ENCODE results near the gene RBM5. TPM values are rescaled to one million over a fixed set of nuclear protein-coding genes. Genes with fewer than 3 reads are reported as not detected.

Gene RBM5
- total RNA-seq, 1 donor from 2014 or later: 179 TPM

DNA sequence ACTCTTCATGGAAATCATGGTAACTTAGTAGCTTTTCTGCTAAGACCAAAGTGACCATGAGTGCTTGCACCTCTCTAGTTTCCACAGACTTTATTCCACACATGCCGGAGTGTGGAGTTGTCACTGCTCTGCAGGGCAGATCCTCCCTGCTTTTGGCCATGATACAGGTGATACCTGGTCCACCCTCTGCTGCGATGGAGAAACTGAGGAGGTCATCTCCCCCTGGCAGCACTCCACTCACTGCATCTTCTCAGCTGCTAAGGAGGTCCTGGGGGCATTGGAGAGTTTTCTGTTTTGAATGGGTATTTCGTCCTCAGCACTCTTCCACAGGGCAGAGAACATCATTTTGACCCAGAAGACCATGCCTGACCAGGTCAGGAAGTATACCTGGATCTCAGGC is 31.1 kb downstream of the RBM5 start:
- Histone ChIP-seq H3K9me3 (ENCODE audit: control insufficient read depth in 3 of 3, low read length in 3 of 3) (no peaks in the 10 kb centered on the region), H3K27ac (ENCODE audit: low read depth, low read length) (no peak overlapping the region), H3K36me3 (ENCODE audit: control insufficient read depth in 3 of 3, insufficient read depth in 3 of 3, low read length in 3 of 3) (peaks cover 53 to 64% (median 55%) of the 10 kb centered on the region in 3 donors), H3K4me1 (ENCODE audit: control insufficient read depth in 3 of 3, insufficient read depth in 3 of 3, low read length in 3 of 3) (peaks cover 6 to 25% (median 17%) of the 10 kb centered on the region in 3 donors), H3K4me3 (ENCODE audit: low read length in 3 of 3) (no peak overlapping the region), H3K9ac (ENCODE audit: low read depth in 1 of 3, low read length in 3 of 3) (no peak overlapping the region), H3K27me3 (ENCODE audit: control insufficient read depth in 3 of 3, insufficient read depth in 3 of 3, low read length in 3 of 3) (no peaks in the 10 kb centered on the region)

DNA sequence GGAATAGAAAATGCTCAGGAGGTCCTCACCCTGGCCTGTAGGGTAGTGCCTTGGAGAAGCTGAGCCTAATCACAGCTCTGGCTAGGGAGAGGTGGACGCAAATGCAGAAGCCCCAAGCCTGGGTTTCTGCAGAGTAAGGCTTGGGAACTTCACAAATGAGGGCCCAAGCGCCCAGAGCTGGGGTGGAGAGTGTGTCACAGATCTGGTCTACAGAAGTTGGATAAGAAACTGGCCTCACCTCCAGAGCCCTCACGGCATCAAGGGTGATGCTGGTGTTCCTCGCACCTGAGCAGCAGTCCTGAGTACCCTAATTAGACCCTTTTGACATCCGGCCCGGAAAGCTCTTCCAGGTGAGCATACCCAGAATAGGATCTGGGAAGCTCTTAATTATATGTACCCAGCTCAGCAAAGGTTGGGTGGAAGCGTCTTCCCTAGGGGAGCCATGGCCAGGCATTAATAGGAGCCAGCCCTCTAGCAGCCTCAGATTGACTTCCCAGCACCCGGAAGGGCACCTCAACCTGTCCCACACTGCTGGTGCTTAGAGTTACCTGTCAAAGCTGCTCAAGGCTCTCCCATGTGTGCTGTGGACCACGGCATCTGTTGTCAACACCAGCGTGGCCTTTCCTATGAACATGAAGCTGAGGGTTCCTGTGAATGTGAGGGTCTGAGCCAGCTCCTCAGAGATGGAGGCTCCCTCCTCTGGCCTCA is 31.8 kb downstream of the RBM5 start:
- Histone ChIP-seq H3K36me3 (ENCODE audit: control insufficient read depth in 3 of 3, insufficient read depth in 3 of 3, low read length in 3 of 3) (peaks cover 47 to 57% (median 47%) of the 10 kb centered on the region in 3 donors), H3K27ac (ENCODE audit: low read depth, low read length) (no peak overlapping the region), H3K4me3 (ENCODE audit: low read length in 3 of 3) (no peak overlapping the region), H3K4me1 (ENCODE audit: control insufficient read depth in 3 of 3, insufficient read depth in 3 of 3, low read length in 3 of 3) (peaks cover 6 to 28% (median 21%) of the 10 kb centered on the region in 3 donors), H3K9me3 (ENCODE audit: control insufficient read depth in 3 of 3, low read length in 3 of 3) (no peaks in the 10 kb centered on the region), H3K9ac (ENCODE audit: low read depth in 1 of 3, low read length in 3 of 3) (no peak overlapping the region), H3K27me3 (ENCODE audit: control insufficient read depth in 3 of 3, insufficient read depth in 3 of 3, low read length in 3 of 3) (no peaks in the 10 kb centered on the region)

DNA sequence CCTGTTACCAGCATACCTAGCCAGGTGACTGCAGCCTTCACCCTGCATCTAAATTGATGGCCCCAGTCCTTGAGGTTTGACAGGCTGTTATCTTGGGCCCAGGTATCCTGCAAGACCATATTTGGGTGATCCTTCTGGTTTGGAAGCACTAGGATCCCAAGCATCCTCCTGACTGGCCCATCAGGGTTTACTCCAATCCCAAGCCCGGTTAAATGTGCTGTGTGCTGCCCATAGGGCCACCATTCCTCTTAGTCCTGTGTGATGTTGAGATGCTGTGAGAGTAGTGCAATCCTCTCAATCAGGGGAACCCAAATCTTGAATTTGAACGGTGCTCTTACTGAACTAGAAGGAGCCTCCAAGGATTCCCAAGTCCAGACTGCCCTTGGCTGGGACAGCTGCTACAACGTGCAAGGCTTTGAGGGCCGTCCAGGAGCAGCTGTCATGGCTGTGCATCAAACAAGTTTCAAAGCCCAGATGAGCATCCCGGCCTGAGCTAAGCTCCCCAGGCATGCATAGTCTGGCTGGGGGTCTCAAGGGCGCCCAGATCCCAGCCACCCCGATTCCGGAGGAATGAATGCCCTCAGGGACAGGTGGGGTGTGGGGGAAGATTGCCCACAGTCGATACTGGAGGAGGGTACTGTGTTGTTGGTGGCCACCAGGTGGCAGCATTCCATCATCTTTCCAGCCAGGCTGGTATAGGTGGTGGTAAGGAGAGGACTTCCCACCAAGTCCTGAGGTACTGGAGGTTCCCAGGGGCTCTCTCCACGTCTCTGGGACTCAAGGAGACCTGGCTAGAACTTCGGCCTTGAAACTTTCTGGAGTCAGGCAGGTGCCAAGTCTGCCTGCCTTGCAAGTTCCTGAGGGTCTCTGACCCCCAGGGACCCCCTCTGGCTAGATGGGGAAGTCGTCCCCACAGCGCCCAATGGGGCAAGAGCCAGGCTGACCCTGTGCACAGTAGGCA is 32.6 kb downstream of the RBM5 start:
- Histone ChIP-seq H3K9me3 (ENCODE audit: control insufficient read depth in 3 of 3, low read length in 3 of 3) (no peaks in the 10 kb centered on the region), H3K27me3 (ENCODE audit: control insufficient read depth in 3 of 3, insufficient read depth in 3 of 3, low read length in 3 of 3) (no peaks in the 10 kb centered on the region), H3K4me3 (ENCODE audit: low read length in 3 of 3) (no peak overlapping the region), H3K4me1 (ENCODE audit: control insufficient read depth in 3 of 3, insufficient read depth in 3 of 3, low read length in 3 of 3) (peaks cover 6 to 36% (median 29%) of the 10 kb centered on the region in 3 donors), H3K27ac (ENCODE audit: low read depth, low read length) (no peak overlapping the region), H3K9ac (ENCODE audit: low read depth in 1 of 3, low read length in 3 of 3) (peak overlapping the region in 1 of 3 donors; percentile 40), H3K36me3 (ENCODE audit: control insufficient read depth in 3 of 3, insufficient read depth in 3 of 3, low read length in 3 of 3) (peaks cover 38 to 48% (median 39%) of the 10 kb centered on the region in 3 donors)

DNA sequence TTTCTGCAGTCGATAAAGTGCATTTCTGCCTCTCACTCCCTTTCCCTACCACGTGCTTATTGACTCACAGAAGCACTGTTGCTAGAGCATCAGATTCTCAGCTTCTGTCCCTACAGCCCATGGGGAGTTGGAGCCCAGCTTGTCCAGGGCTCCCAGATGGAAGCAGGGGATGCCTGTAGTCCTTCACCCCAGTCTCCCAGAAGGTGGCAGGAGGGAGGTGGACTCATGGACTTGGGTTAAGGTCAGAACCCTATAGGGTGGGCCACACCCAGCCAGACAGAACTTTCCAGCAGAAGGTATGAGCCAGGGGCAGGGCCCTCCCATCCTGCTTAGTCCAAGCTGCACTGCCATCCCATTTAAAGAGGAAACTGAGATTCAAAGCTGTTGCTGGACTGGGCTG is 33.4 kb downstream of the RBM5 start:
- Histone ChIP-seq H3K27me3 (ENCODE audit: control insufficient read depth in 3 of 3, insufficient read depth in 3 of 3, low read length in 3 of 3) (no peaks in the 10 kb centered on the region), H3K4me3 (ENCODE audit: low read length in 3 of 3) (no peak overlapping the region), H3K36me3 (ENCODE audit: control insufficient read depth in 3 of 3, insufficient read depth in 3 of 3, low read length in 3 of 3) (peaks cover 31 to 41% (median 34%) of the 10 kb centered on the region in 3 donors), H3K4me1 (ENCODE audit: control insufficient read depth in 3 of 3, insufficient read depth in 3 of 3, low read length in 3 of 3) (peaks cover 6 to 37% (median 29%) of the 10 kb centered on the region in 3 donors), H3K9me3 (ENCODE audit: control insufficient read depth in 3 of 3, low read length in 3 of 3) (no peaks in the 10 kb centered on the region), H3K9ac (ENCODE audit: low read depth in 1 of 3, low read length in 3 of 3) (peak overlapping the region in 1 of 3 donors; percentile 40), H3K27ac (ENCODE audit: low read depth, low read length) (no peak overlapping the region)

GRCh38 chr3:50122661-50123391 is 34.1 kb downstream of the RBM5 start:
- Histone ChIP-seq H3K27ac (ENCODE audit: low read depth, low read length) (no peak overlapping the region), H3K4me1 (ENCODE audit: control insufficient read depth in 3 of 3, insufficient read depth in 3 of 3, low read length in 3 of 3) (peaks cover 6 to 37% (median 29%) of the 10 kb centered on the region in 3 donors), H3K36me3 (ENCODE audit: control insufficient read depth in 3 of 3, insufficient read depth in 3 of 3, low read length in 3 of 3) (peaks cover 24 to 34% (median 26%) of the 10 kb centered on the region in 3 donors)

DNA sequence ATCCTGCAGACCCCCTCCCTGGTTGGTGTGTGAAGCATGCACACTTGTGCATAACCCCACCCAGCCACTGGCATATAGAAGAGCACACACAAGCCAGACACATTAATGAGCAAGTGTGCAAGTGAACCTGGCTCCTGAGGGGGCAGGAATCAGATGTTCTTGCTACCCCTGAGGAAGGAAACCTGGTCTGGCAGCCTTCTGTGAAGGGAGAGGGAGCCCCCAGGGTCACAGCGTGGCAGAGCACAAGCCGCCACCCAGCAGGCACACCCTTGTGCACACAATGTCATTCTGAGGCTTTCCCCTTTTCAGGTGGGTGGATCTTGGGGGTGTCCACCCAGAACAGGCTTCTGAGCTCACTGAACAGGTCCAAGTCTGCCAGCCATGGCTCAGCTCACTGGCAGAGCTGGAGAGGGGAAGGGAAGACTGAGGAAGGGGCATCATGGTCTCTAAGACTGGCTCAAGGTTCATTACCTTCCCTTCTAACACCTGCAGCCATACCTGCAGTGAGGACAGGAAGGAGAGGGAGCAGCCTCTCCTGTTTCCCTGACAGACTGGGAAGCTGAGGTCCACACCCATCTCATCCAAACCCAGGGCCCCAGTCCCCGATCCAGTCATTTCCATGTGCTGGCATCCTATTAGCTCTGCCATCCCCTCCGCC is 34.8 kb downstream of the RBM5 start:
- H3K9me3 ChIP-seq (ENCODE audit: control insufficient read depth in 3 of 3, low read length in 3 of 3): no peaks in the 10 kb centered on the region
- H3K36me3 ChIP-seq (ENCODE audit: control insufficient read depth in 3 of 3, insufficient read depth in 3 of 3, low read length in 3 of 3): peaks cover 17 to 27% (median 19%) of the 10 kb centered on the region in 3 donors
- no peak overlapping the region for H3K27ac ChIP-seq (ENCODE audit: low read depth, low read length)
- peaks cover 6 to 37% (median 29%) of the 10 kb centered on the region in 3 donors for H3K4me1 ChIP-seq (ENCODE audit: control insufficient read depth in 3 of 3, insufficient read depth in 3 of 3, low read length in 3 of 3)
- H3K9ac ChIP-seq (ENCODE audit: low read depth in 1 of 3, low read length in 3 of 3): no peak overlapping the region
- H3K4me3 ChIP-seq (ENCODE audit: low read length in 3 of 3): no peak overlapping the region
- no peaks in the 10 kb centered on the region for H3K27me3 ChIP-seq (ENCODE audit: control insufficient read depth in 3 of 3, insufficient read depth in 3 of 3, low read length in 3 of 3)

More at GRCh38 chr3:50122661-50123391, 34.1 kb downstream of the RBM5 start:
- Histone ChIP-seq H3K4me3 (ENCODE audit: low read length in 3 of 3) (no peak overlapping the region), H3K27me3 (ENCODE audit: control insufficient read depth in 3 of 3, insufficient read depth in 3 of 3, low read length in 3 of 3) (no peaks in the 10 kb centered on the region), H3K9me3 (ENCODE audit: control insufficient read depth in 3 of 3, low read length in 3 of 3) (no peaks in the 10 kb centered on the region), H3K9ac (ENCODE audit: low read depth in 1 of 3, low read length in 3 of 3) (no peak overlapping the region)

DNA sequence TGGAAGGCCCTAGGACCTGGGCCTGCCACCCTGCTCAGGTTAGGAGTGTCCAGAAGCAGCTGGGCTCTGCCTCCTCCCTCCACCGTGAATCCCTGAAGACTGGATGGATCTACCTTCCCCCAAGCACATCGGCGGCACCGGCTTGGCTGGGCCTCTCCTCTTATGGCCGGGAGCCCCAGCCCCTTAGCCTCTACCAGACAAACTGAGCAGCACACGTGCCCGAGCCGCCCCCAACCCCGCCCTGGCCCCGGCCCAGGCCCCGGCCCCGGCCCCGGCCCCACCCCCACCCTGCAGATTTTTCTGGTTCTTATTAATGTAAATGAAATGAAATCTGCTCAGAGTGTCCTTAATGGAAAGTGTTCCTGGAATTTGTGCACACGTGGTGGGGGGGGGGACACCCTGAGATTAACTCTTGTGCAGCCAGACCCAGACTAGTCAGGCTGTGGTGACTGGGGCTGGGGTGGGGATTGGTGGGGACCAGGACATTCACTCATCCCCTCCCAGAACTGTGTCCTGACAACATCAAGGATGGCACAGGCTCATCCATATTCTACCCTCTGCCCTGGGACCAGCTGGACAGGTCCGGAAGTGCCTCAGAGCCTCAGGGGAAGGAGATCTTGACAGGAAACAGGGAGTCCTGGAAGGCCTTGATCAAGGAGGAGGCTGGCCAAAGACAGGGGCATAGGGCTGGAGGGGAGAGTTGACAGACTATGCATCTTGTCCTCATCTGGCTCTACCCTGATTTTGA is 35.5 kb downstream of the RBM5 start:
- Histone ChIP-seq H3K4me1 (ENCODE audit: control insufficient read depth in 3 of 3, insufficient read depth in 3 of 3, low read length in 3 of 3) (peaks cover 6 to 37% (median 29%) of the 10 kb centered on the region in 3 donors), H3K27ac (ENCODE audit: low read depth, low read length) (no peak overlapping the region), H3K4me3 (ENCODE audit: low read length in 3 of 3) (no peak overlapping the region), H3K36me3 (ENCODE audit: control insufficient read depth in 3 of 3, insufficient read depth in 3 of 3, low read length in 3 of 3) (peaks cover 13 to 20% (median 16%) of the 10 kb centered on the region in 3 donors), H3K27me3 (ENCODE audit: control insufficient read depth in 3 of 3, insufficient read depth in 3 of 3, low read length in 3 of 3) (no peaks in the 10 kb centered on the region), H3K9ac (ENCODE audit: low read depth in 1 of 3, low read length in 3 of 3) (no peak overlapping the region), H3K9me3 (ENCODE audit: control insufficient read depth in 3 of 3, low read length in 3 of 3) (no peaks in the 10 kb centered on the region)

GRCh38 chr3:50124800-50125178 is 36.1 kb downstream of the RBM5 start:
- Histone ChIP-seq H3K27ac (ENCODE audit: low read depth, low read length) (no peak overlapping the region), H3K36me3 (ENCODE audit: control insufficient read depth in 3 of 3, insufficient read depth in 3 of 3, low read length in 3 of 3) (peaks cover 12 to 17% (median 15%) of the 10 kb centered on the region in 3 donors), H3K27me3 (ENCODE audit: control insufficient read depth in 3 of 3, insufficient read depth in 3 of 3, low read length in 3 of 3) (no peaks in the 10 kb centered on the region), H3K4me1 (ENCODE audit: control insufficient read depth in 3 of 3, insufficient read depth in 3 of 3, low read length in 3 of 3) (peaks cover 6 to 37% (median 29%) of the 10 kb centered on the region in 3 donors), H3K4me3 (ENCODE audit: low read length in 3 of 3) (no peak overlapping the region), H3K9ac (ENCODE audit: low read depth in 1 of 3, low read length in 3 of 3) (no peak overlapping the region), H3K9me3 (ENCODE audit: control insufficient read depth in 3 of 3, low read length in 3 of 3) (no peaks in the 10 kb centered on the region)

All from skeletal muscle tissue (tissue), 4 donors.